NCI-H2227 treated with DMSO at 0.1 percent for 48 hours (cell line): ENCODE measurements around the gene EEPD1.

ENCODE experiments used
- DNase-seq: peaks from one replicate; lab custom pipeline; 2025; lab: John Stamatoyannopoulos, UW

EEPD1 gene

DNA sequence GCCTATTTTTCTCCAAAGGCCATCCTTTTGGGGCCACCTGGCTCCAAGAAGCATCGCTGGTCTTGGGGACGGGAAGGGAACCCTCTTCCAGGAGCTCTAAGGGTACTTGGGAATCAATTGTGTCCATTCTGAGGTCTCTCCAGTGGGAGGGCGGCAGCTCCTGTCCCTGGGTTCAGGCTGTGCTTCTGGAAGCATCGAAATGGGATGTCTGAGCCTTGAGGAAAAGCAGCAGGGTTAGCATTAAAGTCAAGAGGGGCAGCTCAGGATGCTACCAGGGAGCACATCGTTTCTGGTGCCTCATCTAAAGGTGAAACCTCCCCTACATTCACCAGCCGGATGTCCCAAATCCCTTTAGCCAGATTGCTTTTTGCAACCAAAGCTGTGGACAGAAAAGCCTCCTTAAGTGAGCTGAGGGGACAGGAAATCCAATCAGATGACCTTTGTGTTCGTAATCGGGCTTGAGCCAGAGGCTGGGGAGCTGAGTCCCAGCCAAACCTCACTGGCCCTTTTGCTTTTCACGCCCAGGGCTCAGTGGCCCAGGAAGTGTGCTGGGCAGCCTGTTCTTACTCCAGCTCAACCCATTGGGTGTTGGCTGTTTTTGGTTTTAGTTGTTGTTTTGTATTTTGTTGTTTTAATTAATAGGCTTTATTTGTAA is 147.8 kb downstream of the EEPD1 start:
- DNase-seq = no peak

DNA sequence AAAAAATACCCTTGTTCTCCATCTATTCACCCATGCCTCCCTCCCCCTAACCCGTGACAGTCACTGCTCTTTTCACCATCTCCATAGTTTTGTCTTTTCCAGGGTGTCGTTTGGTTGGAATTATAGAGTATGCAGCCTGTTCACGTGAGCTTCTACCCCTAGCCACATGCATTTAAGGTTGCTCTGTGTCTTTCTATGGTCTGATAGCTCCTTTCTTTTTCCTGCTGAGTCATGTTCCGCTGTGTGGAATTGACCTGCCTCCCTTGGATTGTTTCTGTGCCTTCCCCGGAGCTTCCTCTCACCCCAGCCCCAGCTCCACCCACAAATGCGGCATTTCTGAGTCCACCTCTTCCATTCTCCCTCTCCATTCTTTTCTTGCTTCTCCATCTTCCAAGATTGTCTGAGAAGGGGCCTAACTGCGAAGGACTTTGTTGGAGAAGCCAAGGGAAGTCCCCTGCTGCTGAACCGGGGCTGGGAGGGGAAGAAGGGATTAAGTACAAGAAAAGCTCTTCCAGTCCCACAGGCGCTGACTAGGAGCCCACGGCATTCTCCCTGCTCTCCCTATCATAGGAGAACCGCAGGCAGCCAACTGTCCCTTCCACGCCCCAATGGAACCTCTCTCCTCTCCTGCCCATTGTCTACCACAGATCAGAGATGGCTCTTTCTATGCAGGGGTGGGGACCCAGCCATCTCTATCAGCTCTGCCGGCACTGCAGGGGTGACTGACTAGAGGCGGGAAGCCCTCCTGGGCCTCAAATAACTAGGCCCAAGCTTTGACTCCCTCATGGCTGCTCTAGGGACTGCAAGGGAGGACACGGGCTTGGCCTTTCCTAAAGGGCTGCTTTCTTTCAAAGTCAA is 149.1 kb downstream of the EEPD1 start:
- DNase-seq = no peak

DNA sequence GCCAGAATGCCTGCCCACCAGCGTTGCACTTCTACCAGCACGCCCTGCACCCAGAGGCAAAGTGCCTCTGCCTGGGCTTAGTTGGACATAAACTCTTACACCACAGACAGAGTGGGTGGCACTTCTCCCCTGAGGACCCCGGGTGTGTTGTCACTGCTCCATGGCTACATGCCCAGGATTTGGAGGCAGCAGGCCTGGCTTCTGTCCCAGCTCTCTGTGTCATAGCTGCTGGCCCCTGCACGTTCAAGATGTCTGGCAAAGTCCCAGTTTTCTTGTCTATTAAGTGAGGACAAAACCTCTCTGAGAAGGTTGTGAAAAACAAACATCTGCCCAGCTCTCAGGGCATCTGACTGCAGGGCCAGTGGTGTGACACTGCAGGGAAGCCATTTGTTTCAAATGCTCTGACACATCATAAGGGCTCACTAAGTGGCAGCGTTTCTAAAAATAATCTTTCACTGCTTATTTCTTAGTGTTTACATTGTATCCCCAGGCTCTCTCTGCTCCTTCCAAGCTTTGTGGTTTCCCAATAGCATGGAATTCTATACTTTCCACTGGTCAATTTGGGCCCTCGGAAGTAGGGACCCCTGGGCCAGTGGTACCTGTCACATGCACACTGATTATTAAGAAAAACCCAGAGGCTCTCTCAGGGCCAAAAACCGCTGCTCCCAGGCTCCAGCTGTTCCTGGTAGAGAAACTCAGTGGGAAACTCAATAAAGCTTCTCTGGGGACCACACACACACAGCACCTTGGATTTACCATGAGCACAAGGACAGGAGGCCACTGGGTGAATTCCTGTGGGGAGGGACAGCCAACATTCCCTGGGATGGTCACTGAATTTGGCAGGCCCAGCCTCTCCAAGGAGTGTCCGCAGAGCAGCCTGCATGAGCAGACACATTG is 150.4 kb downstream of the EEPD1 start:
- peak; percentile 5 for DNase-seq

DNA sequence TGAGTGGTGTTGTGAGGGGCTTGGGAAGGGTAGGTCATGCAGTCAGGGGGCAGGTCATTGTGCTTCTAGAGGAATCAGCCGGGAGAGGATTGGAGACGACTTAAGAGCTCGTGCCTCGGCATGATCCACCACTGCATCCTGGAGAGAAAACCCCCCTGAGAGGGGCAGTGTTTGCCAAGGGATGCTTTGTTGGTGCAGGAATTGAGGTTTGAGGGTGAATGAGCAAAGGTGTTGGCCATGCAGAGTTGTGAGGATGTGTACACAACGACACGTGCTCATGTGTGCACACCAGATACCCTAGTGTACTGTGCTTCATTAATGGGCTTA is 151.0 kb downstream of the EEPD1 start:
- no peak for DNase-seq

DNA sequence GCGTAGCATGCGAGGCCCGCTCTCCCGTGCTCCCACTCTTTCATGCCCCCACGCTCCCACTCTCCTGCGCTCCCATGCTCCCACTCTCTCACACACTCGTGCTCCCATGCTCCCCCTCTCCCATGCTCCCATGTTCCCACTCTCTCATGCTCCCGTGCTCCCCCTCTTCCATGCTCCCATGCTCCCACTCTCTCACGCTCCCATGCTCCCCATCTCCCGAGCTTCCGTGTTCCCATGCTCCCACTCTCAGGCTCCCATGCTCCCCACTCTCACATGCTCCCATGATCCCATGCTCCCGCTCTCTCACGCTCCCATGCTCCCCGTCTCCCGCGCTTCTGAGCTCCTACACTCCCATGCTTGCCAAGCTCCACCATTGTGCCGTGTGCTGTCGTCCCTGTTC is 152.2 kb downstream of the EEPD1 start:
- DNase-seq = no peak

DNA sequence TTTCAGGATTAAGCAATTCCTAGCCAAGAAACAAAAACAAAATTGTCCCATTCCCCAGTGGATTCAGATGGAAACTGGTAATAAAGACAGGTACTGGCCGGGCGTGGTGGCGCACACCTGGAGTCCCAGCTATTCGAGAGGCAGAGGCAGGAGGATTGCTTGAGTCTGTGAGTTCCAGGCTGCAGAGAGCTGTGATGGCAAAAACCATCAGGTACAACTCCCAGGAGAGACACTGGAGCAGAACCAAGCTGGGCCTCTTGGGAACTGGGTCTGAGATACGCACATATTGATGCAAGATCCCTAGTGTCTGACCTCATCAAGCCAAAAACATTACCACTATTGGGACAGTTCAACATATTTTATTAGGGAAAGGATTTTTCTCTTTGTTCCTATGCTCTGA is 152.6 kb downstream of the EEPD1 start:
- DNase-seq = no peak

DNA sequence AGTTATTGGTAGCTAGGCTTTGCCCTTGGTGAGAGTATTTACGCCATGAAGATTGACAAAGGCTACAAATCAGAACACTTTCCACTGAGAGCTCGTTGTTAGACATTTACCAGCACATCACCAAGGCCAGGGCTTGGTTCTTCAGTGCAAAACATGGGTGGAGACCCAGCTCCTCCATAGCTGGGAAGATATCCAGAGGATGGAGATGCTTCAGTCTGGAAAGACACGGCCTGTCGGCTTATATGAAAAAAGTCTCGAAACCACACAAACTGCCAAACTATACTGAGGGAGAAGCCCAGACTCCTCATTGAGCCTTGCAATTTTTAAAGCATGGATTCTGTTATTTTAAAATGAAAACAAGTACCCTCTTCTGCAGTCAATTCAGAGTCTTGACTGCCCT is 153.2 kb downstream of the EEPD1 start:
- no peak for DNase-seq

DNA sequence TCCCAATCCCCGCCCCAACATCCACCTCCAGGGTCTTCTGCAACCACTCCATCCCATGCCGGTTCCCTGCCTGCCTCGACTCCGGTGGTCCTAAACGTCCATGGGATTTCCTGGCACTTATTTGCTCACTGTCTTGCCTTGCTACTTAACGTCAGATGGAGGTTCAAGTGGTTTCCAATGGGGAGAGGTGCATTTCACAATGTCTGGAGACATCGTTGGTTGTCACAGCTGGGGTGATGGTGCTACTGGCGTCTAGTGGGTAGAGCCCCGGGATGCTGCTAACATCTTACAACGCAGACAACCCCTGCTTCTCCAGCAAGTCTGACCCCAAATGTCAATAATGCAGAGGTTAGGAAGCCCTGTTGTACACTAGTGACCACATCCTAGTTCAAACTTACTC is 153.7 kb downstream of the EEPD1 start:
- DNase-seq = no peak

DNA sequence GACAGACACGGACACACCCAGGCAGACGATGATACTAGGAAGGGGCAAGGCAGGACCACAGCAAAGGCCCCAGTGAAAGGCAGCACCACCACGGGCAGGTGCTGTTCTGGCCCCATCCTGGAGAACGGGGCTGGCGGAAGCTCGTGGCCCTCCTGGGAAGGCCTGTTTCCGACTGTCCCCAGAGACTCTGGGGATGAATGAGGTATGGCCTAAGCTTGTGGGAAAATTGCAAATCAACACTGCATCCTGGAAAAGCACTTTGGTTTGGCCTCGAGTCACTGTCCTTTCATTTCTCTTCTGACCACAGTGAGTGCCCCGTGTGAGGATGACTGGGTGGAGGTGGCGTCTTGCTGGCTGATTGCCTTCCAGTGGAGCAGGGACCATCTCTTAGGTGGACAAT is 155.0 kb downstream of the EEPD1 start:
- no peak for DNase-seq

DNA sequence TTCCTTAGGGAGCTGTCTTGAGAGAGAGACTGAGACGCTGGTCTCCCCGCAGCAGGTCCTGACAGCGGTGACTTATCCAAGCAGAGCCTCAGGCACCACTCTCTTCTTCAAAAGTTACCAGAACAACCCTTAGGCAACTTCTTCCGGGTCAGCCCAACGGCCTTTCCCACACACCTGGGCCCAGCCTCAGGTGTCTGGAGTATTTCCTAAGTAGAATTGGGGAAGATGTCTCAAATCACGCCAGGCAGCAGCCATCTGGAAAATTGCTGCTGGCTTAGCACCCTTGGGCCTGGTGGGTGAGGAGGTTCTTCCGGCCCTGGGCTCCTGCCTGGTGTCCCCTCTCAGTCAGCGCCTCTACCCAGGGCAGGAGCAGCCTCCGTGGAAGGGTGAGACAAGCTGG is 156.2 kb downstream of the EEPD1 start:
- DNase-seq = no peak

DNA sequence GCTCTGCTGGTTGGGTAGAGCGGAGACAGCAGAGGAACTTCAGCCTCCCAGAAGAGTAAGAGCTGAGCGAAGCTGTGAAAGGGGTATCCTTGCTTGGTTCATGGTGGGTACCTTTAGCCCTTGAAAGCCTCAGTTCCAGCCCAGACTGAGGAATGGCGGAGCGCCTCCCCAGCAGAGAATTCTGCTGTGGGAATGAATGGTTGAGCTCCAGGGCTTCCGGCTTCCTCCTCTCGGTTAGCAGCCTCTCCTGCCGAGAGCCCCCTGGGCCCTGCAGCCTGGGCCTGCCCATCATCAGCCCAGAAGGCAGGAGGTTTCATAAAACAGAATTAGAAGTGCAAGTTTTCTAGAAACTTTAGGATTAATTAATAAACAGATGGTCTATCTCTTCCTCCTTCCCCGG is 156.7 kb downstream of the EEPD1 start:
- no peak for DNase-seq

DNA sequence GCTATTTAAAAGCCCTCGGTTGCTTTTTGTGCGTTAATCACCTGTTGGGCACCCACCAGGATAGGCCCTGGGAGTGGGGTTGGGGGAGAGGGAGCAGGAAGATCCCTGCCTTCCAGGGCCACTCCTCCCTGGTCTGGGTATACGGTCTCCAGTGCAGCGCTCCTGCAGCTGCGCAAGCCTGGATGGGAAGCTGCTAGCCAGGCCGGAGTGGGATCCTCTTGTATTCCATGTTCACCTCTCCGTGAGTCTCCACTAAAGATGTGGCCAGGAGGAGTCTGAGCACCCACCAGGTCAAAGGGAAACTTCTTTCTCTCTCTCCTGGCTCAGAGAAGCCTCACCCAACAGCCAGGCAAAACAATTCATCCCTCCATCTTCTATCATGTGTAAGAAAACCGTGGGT is 157.8 kb downstream of the EEPD1 start:
- no peak for DNase-seq

DNA sequence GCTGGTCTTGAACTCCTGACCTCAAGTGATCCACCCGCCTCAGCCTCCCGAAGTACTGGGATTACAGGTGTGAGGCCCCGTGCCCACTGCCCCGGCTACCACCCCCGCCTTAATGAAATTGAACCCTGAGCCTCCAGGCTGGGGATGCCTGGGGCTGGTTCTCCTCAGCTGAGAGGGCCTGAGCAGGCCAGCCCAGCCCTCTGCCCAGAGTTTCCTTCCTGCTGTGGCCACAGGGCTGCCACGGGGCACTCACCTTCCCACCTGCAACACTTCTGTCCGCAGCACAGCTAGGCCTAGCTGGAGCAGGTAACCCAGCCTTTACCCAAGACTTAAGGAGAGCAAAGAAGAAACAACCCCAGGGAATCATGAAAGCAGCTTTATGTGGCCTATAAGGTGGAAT is 158.5 kb downstream of the EEPD1 start:
- DNase-seq = no peak

DNA sequence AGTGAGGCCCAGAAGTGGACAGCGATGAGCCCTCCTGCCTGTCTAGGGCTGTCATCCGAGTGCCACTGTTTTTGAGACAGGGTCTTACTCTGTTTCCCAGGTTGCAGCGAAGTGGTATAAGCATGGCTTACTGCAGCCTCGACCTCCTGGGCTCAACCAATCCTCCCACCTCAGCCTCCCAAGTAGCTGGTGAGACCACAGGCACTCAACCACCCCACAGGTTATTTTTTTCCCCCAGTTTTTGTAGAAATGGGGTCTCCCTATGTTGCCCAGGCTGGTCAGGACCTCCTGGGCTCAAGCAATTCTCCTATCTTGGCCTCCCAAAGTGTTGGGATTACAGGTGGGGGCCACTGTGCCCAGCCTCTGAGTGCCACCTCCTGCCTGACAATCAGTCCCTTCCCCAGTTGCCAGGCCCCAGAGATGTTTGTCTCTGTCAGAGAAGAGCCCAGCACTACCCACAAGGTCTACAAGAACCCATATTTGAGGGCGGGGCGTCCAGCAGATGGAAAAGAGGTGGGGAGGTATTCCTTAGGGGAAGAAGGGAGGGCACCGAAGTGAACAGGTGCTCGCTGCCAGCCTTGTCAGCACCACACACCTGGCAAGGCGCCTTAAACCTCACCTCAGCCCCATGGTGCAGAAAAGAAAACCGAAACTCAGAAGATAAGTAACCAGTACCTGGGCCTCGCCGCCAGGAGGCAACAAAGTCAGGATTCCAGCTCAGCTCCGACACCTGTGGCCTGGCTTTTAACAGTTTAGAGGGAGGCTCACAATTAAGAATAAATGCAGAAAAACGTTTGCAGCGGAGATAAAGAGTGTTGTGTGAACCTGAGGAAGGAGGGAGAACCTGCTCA is 159.2 kb downstream of the EEPD1 start:
- no peak for DNase-seq

DNA sequence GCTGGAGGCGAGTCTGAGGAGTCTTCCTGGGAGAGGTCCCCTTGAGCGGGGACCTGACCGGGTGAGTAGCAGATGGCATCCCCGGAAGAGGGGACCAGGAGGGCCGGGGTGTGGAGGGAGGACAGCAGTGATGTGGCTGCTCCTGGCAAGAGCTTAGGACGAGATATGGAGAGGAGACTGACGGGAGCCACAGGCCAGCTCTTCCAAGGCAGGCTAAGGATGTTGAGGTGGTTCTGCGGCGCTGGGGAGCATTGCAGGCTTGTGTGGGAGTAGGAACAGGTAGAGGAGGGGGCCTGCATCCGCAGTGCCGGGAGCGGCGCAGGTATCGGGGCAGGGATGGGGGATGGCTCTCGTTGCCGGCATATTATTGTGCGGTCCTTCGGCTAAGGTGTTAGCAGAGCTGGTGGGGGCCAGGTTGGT is 159.9 kb downstream of the EEPD1 start:
- DNase-seq = no peak

DNA sequence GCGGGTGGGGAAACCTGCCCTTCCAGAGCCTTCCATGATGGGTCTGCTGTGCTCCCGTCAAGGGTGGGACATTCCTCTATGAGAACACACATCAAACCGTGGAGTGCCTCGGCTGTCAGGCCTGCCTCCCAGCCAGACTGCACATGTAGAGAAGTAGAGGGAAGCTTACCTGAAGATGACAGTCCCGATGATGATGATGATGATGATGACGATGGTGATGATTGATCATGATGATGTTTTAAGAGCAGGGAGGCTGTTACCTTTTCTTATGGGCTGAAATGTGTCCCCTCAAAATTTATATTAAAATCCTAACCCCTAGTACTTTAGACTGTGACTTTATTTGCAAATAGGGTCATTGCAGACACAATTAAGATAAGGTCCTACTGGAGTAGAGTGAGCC is 160.6 kb downstream of the EEPD1 start:
- no peak for DNase-seq

DNA sequence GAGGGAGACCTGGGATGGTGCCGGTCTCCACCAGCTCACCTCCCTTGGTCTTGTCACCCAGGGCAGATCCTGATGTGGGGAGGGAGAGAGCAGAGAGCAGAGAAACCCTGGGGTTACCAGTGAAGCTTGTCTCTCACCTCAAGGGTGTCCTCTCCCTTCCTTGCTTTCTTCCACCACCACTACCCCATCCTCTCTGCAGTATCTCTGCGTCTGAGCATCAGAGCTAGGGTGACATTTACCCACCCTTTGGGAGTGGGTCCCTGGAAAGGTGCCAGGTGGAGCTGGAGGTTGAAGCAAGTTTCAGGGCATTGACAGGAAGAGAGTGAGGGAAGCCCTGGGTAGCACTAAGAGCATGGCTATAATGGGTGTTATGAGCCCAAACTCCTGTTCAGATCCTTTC is 161.4 kb downstream of the EEPD1 start:
- DNase-seq = no peak

DNA sequence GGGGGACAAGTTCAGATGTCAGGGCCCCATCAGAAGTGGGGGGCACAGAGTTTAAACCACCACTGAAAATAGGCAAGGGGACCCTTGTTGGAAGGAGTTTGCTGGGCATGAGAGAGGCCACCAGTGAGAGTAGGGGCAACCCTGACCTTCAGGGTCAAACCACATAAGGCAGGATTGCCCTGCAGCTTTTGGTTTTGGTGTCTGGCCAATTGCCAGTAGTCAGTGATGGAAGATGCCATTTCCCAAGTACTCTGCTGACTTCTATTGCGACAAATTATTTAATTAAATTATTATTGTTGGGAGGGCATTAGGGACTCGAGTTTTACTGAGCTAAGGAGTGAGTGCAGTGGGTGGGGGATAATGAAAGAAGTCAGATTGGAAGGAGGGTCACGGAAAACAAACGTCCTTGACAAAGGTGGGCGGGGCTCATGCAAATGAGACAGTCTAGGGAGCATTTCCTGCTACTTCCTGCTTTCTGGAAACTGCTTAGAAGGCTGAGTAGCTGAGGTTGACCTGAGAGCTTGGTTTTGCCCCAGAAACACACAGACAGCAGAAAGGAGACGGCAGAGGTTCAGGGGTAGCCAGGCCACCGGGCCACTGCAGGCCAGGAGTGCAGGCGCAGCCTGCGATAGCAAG is 162.4 kb downstream of the EEPD1 start:
- no peak for DNase-seq

DNA sequence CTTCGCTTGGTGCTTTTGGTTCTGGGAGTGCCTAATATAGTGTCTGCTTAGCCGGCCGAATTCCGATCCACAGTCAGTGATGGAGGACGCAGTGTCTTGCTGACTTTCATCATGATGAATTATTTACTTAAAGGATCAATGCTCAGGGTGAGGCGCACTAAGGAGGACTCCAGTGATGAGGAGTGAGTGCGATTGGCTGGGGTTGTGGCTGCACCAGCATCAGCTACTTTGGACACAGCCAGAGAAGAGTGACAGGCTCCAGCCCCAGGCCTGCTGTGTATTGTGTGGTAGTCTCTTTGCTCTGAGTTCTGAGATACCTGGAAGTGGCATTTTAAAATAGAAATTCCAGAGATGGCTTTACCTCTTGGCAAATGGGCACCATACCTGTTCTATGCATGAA is 163.3 kb downstream of the EEPD1 start:
- DNase-seq = no peak

DNA sequence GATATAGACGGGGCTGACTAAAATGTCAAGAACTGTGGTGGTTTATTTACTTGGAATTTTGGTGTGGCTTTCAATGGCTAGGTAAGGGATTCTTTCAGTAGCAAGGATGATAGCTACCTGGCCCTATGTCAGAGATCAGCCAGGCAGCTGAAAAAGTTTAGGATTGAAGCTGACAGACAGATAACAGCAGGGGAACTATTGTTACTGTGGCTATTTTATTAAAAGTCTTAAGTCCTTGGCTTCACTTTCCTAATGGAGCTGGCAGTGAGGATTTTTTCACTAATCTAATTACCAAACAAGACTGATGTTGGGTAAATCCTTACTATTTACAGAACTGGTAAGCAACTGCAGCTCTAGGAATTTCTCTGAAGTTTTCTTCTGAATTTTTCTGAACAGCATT is 164.2 kb downstream of the EEPD1 start:
- no peak for DNase-seq

DNA sequence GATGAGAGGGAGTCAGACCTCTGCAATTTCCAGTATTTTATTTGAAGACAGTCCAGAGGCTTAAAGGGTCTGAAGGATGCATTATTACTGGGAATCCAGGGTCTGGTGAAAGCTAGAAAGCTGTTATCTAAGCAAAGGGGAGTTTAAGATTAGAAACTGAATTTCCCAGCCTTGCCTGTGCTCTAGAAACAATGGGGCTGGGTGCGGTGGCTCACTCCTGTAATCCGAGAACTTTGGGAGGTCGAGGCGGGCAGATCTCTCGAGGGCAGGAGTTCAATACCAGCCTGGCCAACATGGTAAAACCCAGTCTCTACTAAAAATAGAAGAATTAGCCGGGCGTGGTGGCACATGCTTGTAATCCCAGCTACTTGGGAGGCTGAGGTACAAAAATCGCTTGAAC is 165.1 kb downstream of the EEPD1 start:
- no peak for DNase-seq
